Keratinocyte (primary cell): Measurements from ENCODE around the gene KIAA1210. TPM values are rescaled to one million over a fixed set of nuclear protein-coding genes. Genes with fewer than 3 reads are reported as not detected.

Experiments
- DNase-seq: peaks from one replicate; pipeline ENCODE4 v3.0.0-alpha.2; 2011; ENCODE audit warnings: low read depth, missing footprints, low spot score
- FAIRE-seq: peaks from 2 replicates; lab custom pipeline; 2011; peaks lifted over from hg19 to GRCh38; lab: Jason Lieb, UNC
- H2AFZ ChIP-seq: 2 replicates; pipeline ENCODE4 v1.6.0; 2012; ENCODE audit warnings: low read length, control low read depth, inconsistent platforms; ENCODE audit not compliant: control insufficient read depth
- H3K27ac ChIP-seq: 2 replicates; pipeline ENCODE4 v1.5.1; 2011; ENCODE audit warnings: low read length; ENCODE audit not compliant: control insufficient read depth, insufficient read depth
- H3K27me3 ChIP-seq: 3 replicates; pipeline ENCODE4 v1.6.0; 2011; ENCODE audit warnings: low read length; ENCODE audit not compliant: control insufficient read depth, insufficient read depth; ENCODE audit errors: extremely low read depth
- H3K36me3 ChIP-seq, 2 experiments: 2 replicates in 1 of 2; 3 replicates in 1 of 2; pipeline ENCODE4 v1.5.1; 2011; ENCODE audit warnings: low read length in 2 of 2, mild to moderate bottlenecking in 1 of 2; ENCODE audit not compliant: control insufficient read depth in 2 of 2, insufficient read depth in 2 of 2; ENCODE audit errors: extremely low read depth in 1 of 2
- H3K4me1 ChIP-seq: 3 replicates; pipeline ENCODE4 v1.5.1; 2011; ENCODE audit warnings: low read length; ENCODE audit not compliant: control insufficient read depth, insufficient read depth; ENCODE audit errors: extremely low read depth
- H3K4me2 ChIP-seq: 3 replicates; pipeline ENCODE4 v1.6.0; 2011; ENCODE audit warnings: low read depth, low read length; ENCODE audit not compliant: control insufficient read depth, insufficient read depth; ENCODE audit errors: extremely low read depth
- H3K4me3 ChIP-seq, 3 experiments: fragments of 200-600 bp in 1 of 3; sonication (generic) in 1 of 3; 2 replicates in 2 of 3; 3 replicates in 1 of 3; pipeline ENCODE4 v1.5.1; 2011 to 2016; ENCODE audit warnings: low read length in 3 of 3, mild to moderate bottlenecking in 3 of 3, control low read depth in 2 of 3, inconsistent platforms in 1 of 3, low read depth in 1 of 3, mixed read lengths in 1 of 3, mixed run types in 1 of 3, moderate library complexity in 1 of 3; ENCODE audit not compliant: control insufficient read depth in 2 of 3, insufficient read depth in 2 of 3; ENCODE audit errors: extremely low read depth in 1 of 3
- H3K79me2 ChIP-seq: 2 replicates; pipeline ENCODE4 v1.6.0; 2012; ENCODE audit warnings: low read length; ENCODE audit not compliant: control insufficient read depth, insufficient read depth
- H3K9ac ChIP-seq: 3 replicates; pipeline ENCODE4 v1.6.0; 2011; ENCODE audit warnings: low read length; ENCODE audit not compliant: control insufficient read depth, insufficient read depth; ENCODE audit errors: extremely low read depth
- H3K9me1 ChIP-seq: 3 replicates; pipeline ENCODE4 v1.6.0; 2011; ENCODE audit warnings: low read length; ENCODE audit not compliant: control insufficient read depth, insufficient read depth; ENCODE audit errors: extremely low read depth
- H3K9me3 ChIP-seq: 2 replicates; pipeline ENCODE4 v1.5.1; 2012; ENCODE audit warnings: low read depth, low read length; ENCODE audit not compliant: control insufficient read depth
- H4K20me1 ChIP-seq: 3 replicates; pipeline ENCODE4 v1.6.0; 2011; ENCODE audit warnings: low read length; ENCODE audit not compliant: control insufficient read depth, insufficient read depth; ENCODE audit errors: extremely low read depth
- EZH2 ChIP-seq: IDR thresholded peaks from one replicate; pipeline ENCODE4 v1.6.1; 2012; ENCODE audit warnings: inconsistent platforms, mild to moderate bottlenecking, low read length, moderate library complexity
- dilution Hi-C: fragments of 300-500 bp; cut with MboI; formaldehyde crosslinking; loops from one replicate; pipeline ENCODE4 v1.7.0; 2020; ENCODE audit warnings: low sequenced_read_pairs; ENCODE audit not compliant: extremely low pct_ligation_motif_present
- polyA plus RNA-seq, 5 experiments: library from polyadenylated mRNA; depleted of rRNA in 3 of 5; stranded (reverse) in 3 of 5; stranded (forward) in 1 of 5; unstranded in 1 of 5; fragments of >200 nt; gene quantifications; 1 replicate in 1 of 5; 2 replicates in 3 of 5; 3 replicates in 1 of 5; pipeline versions ENCODE4 v1.2.1 to v1.2.3, GENCODE V29; 2011 to 2012; ENCODE audit warnings: missing spikeins in 2 of 5, low read depth in 1 of 5, low replicate concordance in 1 of 5
- TF ChIP-seq, protein P1 (sequence below), 3 experiments: IDR thresholded peaks in 1 of 3; conservative IDR thresholded peaks in 1 of 3; optimal IDR thresholded peaks in 1 of 3; 2 replicates in 2 of 3; 3 replicates in 1 of 3; pipeline versions ENCODE3 to v1.5.1; 2011; ENCODE audit warnings: low read length in 3 of 3, mild to moderate bottlenecking in 3 of 3, moderate library complexity in 2 of 3, control low read depth in 1 of 3, inconsistent platforms in 1 of 3; ENCODE audit not compliant: insufficient read depth in 2 of 3; ENCODE audit errors: extremely low read depth in 1 of 3

Gene KIAA1210
- polyA plus RNA-seq, 1 donor (not counting 4 experiments of a cell fraction or from before 2014, with no cell fraction given): not detected

GRCh38 chrX:119095936-119096335 lies 31.7 kb downstream of the KIAA1210 start:
- H3K4me2 ChIP-seq: no peak overlapping the region
- no peaks in the 10 kb centered on the region for H3K9me3 ChIP-seq
- TF ChIP-seq, protein P1, sequence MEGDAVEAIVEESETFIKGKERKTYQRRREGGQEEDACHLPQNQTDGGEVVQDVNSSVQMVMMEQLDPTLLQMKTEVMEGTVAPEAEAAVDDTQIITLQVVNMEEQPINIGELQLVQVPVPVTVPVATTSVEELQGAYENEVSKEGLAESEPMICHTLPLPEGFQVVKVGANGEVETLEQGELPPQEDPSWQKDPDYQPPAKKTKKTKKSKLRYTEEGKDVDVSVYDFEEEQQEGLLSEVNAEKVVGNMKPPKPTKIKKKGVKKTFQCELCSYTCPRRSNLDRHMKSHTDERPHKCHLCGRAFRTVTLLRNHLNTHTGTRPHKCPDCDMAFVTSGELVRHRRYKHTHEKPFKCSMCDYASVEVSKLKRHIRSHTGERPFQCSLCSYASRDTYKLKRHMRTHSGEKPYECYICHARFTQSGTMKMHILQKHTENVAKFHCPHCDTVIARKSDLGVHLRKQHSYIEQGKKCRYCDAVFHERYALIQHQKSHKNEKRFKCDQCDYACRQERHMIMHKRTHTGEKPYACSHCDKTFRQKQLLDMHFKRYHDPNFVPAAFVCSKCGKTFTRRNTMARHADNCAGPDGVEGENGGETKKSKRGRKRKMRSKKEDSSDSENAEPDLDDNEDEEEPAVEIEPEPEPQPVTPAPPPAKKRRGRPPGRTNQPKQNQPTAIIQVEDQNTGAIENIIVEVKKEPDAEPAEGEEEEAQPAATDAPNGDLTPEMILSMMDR (optimal IDR thresholded peaks at IDR 0.05 in 1 of 3, IDR thresholded peaks at IDR 0.05 in 1 of 3, conservative IDR thresholded peaks at IDR 0.05 in 1 of 3; ENCODE audit: extremely low read depth in 1 of 3, insufficient read depth in 2 of 3, low read length in 3 of 3): no peak
- no peak for TF ChIP-seq EZH2
- H2AFZ ChIP-seq: no peak overlapping the region
- no peaks in the 10 kb centered on the region for H3K9me1 ChIP-seq
- H3K4me1 ChIP-seq: no peaks in the 10 kb centered on the region
- DNase-seq: no peak
- no peak for FAIRE-seq
- dilution Hi-C loops: no loop called here
- H3K27ac ChIP-seq: no peak overlapping the region
- no peak overlapping the region for H3K4me3 ChIP-seq
- no peaks in the 10 kb centered on the region for H4K20me1 ChIP-seq
- H3K9ac ChIP-seq: no peak overlapping the region
- no peaks in the 10 kb centered on the region for H3K27me3 ChIP-seq
- no peaks in the 10 kb centered on the region for H3K79me2 ChIP-seq
- no peaks in the 10 kb centered on the region for H3K36me3 ChIP-seq

- no peaks in the 10 kb centered on the region for H3K9me1 ChIP-seq
- H3K27me3 ChIP-seq: no peaks in the 10 kb centered on the region
- no peak overlapping the region for H2AFZ ChIP-seq
- dilution Hi-C loops: no loop called here
- H3K36me3 ChIP-seq: no peaks in the 10 kb centered on the region
- FAIRE-seq (no peak), DNase-seq (no peak)
- no peaks in the 10 kb centered on the region for H3K79me2 ChIP-seq
- no peak overlapping the region for H3K27ac ChIP-seq
- H3K4me3 ChIP-seq: no peak overlapping the region
- H4K20me1 ChIP-seq: no peaks in the 10 kb centered on the region
- no peak overlapping the region for H3K4me2 ChIP-seq
- no peaks in the 10 kb centered on the region for H3K9me3 ChIP-seq
- H3K9ac ChIP-seq: no peak overlapping the region
- H3K4me1 ChIP-seq: no peaks in the 10 kb centered on the region
- TF ChIP-seq, protein P1 (optimal IDR thresholded peaks at IDR 0.05 in 1 of 3, IDR thresholded peaks at IDR 0.05 in 1 of 3, conservative IDR thresholded peaks at IDR 0.05 in 1 of 3; ENCODE audit: extremely low read depth in 1 of 3, insufficient read depth in 2 of 3, low read length in 3 of 3): no peak
- TF ChIP-seq EZH2: no peak
These were observed 32.8 kb downstream of the KIAA1210 start for GRCh38 chrX:119094819-119095218.
